ENCODE measurements around the gene SOBP.

Gene SOBP

GRCh38 chr6:107677399-107677798 lies 187.5 kb downstream of the SOBP start:
- TF ChIP-seq, protein P1, sequence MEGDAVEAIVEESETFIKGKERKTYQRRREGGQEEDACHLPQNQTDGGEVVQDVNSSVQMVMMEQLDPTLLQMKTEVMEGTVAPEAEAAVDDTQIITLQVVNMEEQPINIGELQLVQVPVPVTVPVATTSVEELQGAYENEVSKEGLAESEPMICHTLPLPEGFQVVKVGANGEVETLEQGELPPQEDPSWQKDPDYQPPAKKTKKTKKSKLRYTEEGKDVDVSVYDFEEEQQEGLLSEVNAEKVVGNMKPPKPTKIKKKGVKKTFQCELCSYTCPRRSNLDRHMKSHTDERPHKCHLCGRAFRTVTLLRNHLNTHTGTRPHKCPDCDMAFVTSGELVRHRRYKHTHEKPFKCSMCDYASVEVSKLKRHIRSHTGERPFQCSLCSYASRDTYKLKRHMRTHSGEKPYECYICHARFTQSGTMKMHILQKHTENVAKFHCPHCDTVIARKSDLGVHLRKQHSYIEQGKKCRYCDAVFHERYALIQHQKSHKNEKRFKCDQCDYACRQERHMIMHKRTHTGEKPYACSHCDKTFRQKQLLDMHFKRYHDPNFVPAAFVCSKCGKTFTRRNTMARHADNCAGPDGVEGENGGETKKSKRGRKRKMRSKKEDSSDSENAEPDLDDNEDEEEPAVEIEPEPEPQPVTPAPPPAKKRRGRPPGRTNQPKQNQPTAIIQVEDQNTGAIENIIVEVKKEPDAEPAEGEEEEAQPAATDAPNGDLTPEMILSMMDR (IDR thresholded peaks at IDR 0.05; ENCODE audit: poor library complexity, severe bottlenecking): no peak
- no peak for DNase-seq (ENCODE audit: low spot score)
- Histone ChIP-seq H3K27ac (ENCODE audit: poor library complexity, severe bottlenecking) (no peak overlapping the region), H3K9me3 (ENCODE audit: severe bottlenecking) (no peaks in the 10 kb centered on the region), H3K4me3 (ENCODE audit: severe bottlenecking) (no peak overlapping the region), H3K36me3 (ENCODE audit: low read depth) (no peaks in the 10 kb centered on the region), H3K27me3 (ENCODE audit: insufficient read depth, poor library complexity, severe bottlenecking) (no peaks in the 10 kb centered on the region), H3K4me1 (ENCODE audit: insufficient read depth, poor library complexity, severe bottlenecking) (no peaks in the 10 kb centered on the region)
- ATAC-seq (ENCODE audit: low read depth): no peak

- Histone ChIP-seq H3K9me3 (ENCODE audit: severe bottlenecking) (no peaks in the 10 kb centered on the region), H3K27me3 (ENCODE audit: insufficient read depth, poor library complexity, severe bottlenecking) (no peaks in the 10 kb centered on the region), H3K27ac (ENCODE audit: poor library complexity, severe bottlenecking) (no peak overlapping the region), H3K4me1 (ENCODE audit: insufficient read depth, poor library complexity, severe bottlenecking) (no peaks in the 10 kb centered on the region), H3K36me3 (ENCODE audit: low read depth) (no peaks in the 10 kb centered on the region), H3K4me3 (ENCODE audit: severe bottlenecking) (no peak overlapping the region)
- DNase-seq (ENCODE audit: low spot score): no peak
- TF ChIP-seq, protein P1 (IDR thresholded peaks at IDR 0.05; ENCODE audit: poor library complexity, severe bottlenecking): no peak
- no peak for ATAC-seq (ENCODE audit: low read depth)
Measured at GRCh38 chr6:107679457-107679856, 189.5 kb downstream of the SOBP start.

GRCh38 chr6:107682721-107683120 lies 192.8 kb downstream of the SOBP start:
- TF ChIP-seq, protein P1 (IDR thresholded peaks at IDR 0.05; ENCODE audit: poor library complexity, severe bottlenecking): no peak
- H3K4me1 ChIP-seq (ENCODE audit: insufficient read depth, poor library complexity, severe bottlenecking): no peaks in the 10 kb centered on the region
- no peak overlapping the region for H3K4me3 ChIP-seq (ENCODE audit: severe bottlenecking)
- H3K9me3 ChIP-seq (ENCODE audit: severe bottlenecking): no peaks in the 10 kb centered on the region
- no peak overlapping the region for H3K27ac ChIP-seq (ENCODE audit: poor library complexity, severe bottlenecking)
- no peak for ATAC-seq (ENCODE audit: low read depth)
- DNase-seq (ENCODE audit: low spot score): no peak
- no peaks in the 10 kb centered on the region for H3K36me3 ChIP-seq (ENCODE audit: low read depth)
- H3K27me3 ChIP-seq (ENCODE audit: insufficient read depth, poor library complexity, severe bottlenecking): no peaks in the 10 kb centered on the region

GRCh38 chr6:107683183-107683582 lies 193.3 kb downstream of the SOBP start:
- H3K27ac ChIP-seq (ENCODE audit: poor library complexity, severe bottlenecking): no peak overlapping the region
- H3K27me3 ChIP-seq (ENCODE audit: insufficient read depth, poor library complexity, severe bottlenecking): no peaks in the 10 kb centered on the region
- no peaks in the 10 kb centered on the region for H3K36me3 ChIP-seq (ENCODE audit: low read depth)
- H3K4me1 ChIP-seq (ENCODE audit: insufficient read depth, poor library complexity, severe bottlenecking): no peaks in the 10 kb centered on the region
- no peak overlapping the region for H3K4me3 ChIP-seq (ENCODE audit: severe bottlenecking)
- ATAC-seq (ENCODE audit: low read depth) (no peak), DNase-seq (ENCODE audit: low spot score) (no peak)
- no peaks in the 10 kb centered on the region for H3K9me3 ChIP-seq (ENCODE audit: severe bottlenecking)
- TF ChIP-seq, protein P1 (IDR thresholded peaks at IDR 0.05; ENCODE audit: poor library complexity, severe bottlenecking): no peak

DNA sequence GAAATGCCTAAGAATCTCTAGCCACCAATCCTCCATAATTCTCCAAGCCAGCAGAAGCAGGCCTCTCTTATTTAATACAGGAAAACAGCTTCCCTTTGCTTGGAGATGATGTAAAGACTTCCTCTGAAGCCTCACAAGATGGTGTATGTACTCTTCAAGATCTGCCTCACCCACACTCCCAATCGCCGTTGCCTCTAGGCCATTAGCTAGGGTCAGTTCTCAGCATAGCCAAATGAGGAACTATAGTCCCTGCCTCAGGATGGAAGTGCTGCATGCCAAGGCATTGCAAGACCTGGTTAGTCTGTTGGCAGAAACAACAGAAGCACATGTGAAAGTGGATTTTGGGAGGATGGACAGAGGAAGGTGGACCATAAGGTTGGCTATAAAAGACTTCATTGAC lies 195.1 kb downstream of the SOBP start:
- H3K9me3 ChIP-seq (ENCODE audit: severe bottlenecking): no peaks in the 10 kb centered on the region
- TF ChIP-seq, protein P1 (IDR thresholded peaks at IDR 0.05; ENCODE audit: poor library complexity, severe bottlenecking): no peak
- H3K27me3 ChIP-seq (ENCODE audit: insufficient read depth, poor library complexity, severe bottlenecking): no peaks in the 10 kb centered on the region
- no peaks in the 10 kb centered on the region for H3K4me1 ChIP-seq (ENCODE audit: insufficient read depth, poor library complexity, severe bottlenecking)
- ATAC-seq (ENCODE audit: low read depth) (no peak), DNase-seq (ENCODE audit: low spot score) (no peak)
- no peak overlapping the region for H3K4me3 ChIP-seq (ENCODE audit: severe bottlenecking)
- H3K36me3 ChIP-seq (ENCODE audit: low read depth): no peaks in the 10 kb centered on the region
- H3K27ac ChIP-seq (ENCODE audit: poor library complexity, severe bottlenecking): no peak overlapping the region

All from RWPE2 (cell line).